Upper lobe of right lung (tissue), 1 donor: ENCODE measurements around the gene TANK. TPM values are rescaled to one million over a fixed set of nuclear protein-coding genes. Genes with fewer than 3 reads are reported as not detected.

Experiments used
- ATAC-seq: fragments of 200-7000 bp; cut with Tn5 transposase; one replicate; pipeline ENCODE4 v1.9.1; 2020; ENCODE audit warnings: mild to moderate bottlenecking, moderate library complexity
- DNase-seq: peaks from one replicate; pipeline ENCODE4 v3.0.0-alpha.2; 2020
- H3K27ac ChIP-seq: fragments of 200-600 bp; one replicate; pipeline ENCODE4 v1.8.0; 2022
- H3K27me3 ChIP-seq: fragments of 200-600 bp; one replicate; pipeline ENCODE4 v1.8.0; 2022; ENCODE audit warnings: mild to moderate bottlenecking
- H3K36me3 ChIP-seq: fragments of 200-600 bp; one replicate; pipeline ENCODE4 v1.8.0; 2022
- H3K4me1 ChIP-seq: fragments of 200-600 bp; one replicate; pipeline ENCODE4 v1.8.0; 2022
- H3K4me3 ChIP-seq: fragments of 200-600 bp; one replicate; pipeline ENCODE4 v1.8.0; 2022; ENCODE audit warnings: mild to moderate bottlenecking
- H3K9me3 ChIP-seq: fragments of 200-600 bp; one replicate; pipeline ENCODE4 v1.8.0; 2022
- CTCF ChIP-seq: fragments of 200-600 bp; IDR thresholded peaks from one replicate; pipeline ENCODE4 v1.8.0; 2022; ENCODE audit warnings: antibody characterized with exemption
- intact Hi-C: fragments of 100-400 bp; cut with DNase I; formaldehyde crosslinking; loops from one replicate; pipeline ENCODE4 v1.11.0; 2022
- total RNA-seq: library from RNA; stranded (reverse); fragmentation: NEBNext Ultra II Directional; extraction: Animal tissue kit (Norgen Biotek cat#: 25700); gene quantifications from one replicate; pipeline ENCODE4 v1.2.1, GENCODE V29; 2021
- donor health status: DM: no; HTN: yes; CAD: no; lungs with severe emphysema.

TANK gene
- total RNA-seq, 1 donor from 2014 or later, result 79.6 TPM

- no peak for DNase-seq
- Histone ChIP-seq H3K4me3 (no peak overlapping the region), H3K9me3 (no peaks in the 10 kb centered on the region), H3K4me1 (no peaks in the 10 kb centered on the region), H3K27ac (no peak overlapping the region), H3K36me3 (no peaks in the 10 kb centered on the region), H3K27me3 (no peaks in the 10 kb centered on the region)
- no peak for ATAC-seq
- TF ChIP-seq CTCF, result no peak
- intact Hi-C loops, result no loop called here
Observed at GRCh38 chr2:161115605-161116380, 44.4 kb upstream of the TANK start.

DNA sequence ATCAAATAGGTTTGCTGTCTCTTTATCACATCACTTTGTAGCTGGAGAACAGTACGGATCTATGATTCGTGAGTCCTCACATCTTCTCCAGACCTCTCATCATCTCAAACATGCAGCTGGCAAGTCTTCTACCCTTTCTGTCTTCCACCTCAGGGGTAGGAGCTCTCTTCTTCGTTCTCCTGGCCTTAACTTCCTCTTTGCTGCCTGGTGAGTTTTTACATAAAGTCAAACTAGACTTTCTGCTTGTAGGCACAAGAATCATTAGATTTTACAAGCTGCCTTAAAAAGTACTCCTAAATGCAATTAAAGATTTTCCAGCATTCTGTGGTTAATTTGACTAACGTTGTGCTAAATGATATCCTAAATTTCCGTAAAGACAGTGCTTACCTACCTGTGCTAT lies 43.7 kb upstream of the TANK start:
- Histone ChIP-seq H3K9me3 (no peaks in the 10 kb centered on the region), H3K4me3 (no peak overlapping the region), H3K27me3 (no peaks in the 10 kb centered on the region), H3K27ac (no peak overlapping the region), H3K4me1 (no peaks in the 10 kb centered on the region), H3K36me3 (no peaks in the 10 kb centered on the region)
- ATAC-seq (no peak), DNase-seq (no peak)
- TF ChIP-seq CTCF, result no peak
- intact Hi-C loops, result no loop called here

- H3K4me1 ChIP-seq, result no peaks in the 10 kb centered on the region
- no peak overlapping the region for H3K4me3 ChIP-seq
- ATAC-seq (no peak), DNase-seq (no peak)
- H3K36me3 ChIP-seq, result no peaks in the 10 kb centered on the region
- TF ChIP-seq CTCF, result no peak
- H3K9me3 ChIP-seq, result no peaks in the 10 kb centered on the region
- no peak overlapping the region for H3K27ac ChIP-seq
- intact Hi-C loops, result no loop called here
- no peaks in the 10 kb centered on the region for H3K27me3 ChIP-seq
Observed at GRCh38 chr2:161117506-161117905, 42.7 kb upstream of the TANK start.

GRCh38 chr2:161118722-161119121 lies 41.5 kb upstream of the TANK start:
- Histone ChIP-seq H3K4me1 (peaks cover 10% of the 10 kb centered on the region), H3K4me3 (no peak overlapping the region), H3K9me3 (no peaks in the 10 kb centered on the region), H3K27ac (no peak overlapping the region), H3K27me3 (no peaks in the 10 kb centered on the region), H3K36me3 (no peaks in the 10 kb centered on the region)
- no peak for DNase-seq
- intact Hi-C loops, result no loop called here
- TF ChIP-seq CTCF, result no peak
- ATAC-seq, result no peak

DNA sequence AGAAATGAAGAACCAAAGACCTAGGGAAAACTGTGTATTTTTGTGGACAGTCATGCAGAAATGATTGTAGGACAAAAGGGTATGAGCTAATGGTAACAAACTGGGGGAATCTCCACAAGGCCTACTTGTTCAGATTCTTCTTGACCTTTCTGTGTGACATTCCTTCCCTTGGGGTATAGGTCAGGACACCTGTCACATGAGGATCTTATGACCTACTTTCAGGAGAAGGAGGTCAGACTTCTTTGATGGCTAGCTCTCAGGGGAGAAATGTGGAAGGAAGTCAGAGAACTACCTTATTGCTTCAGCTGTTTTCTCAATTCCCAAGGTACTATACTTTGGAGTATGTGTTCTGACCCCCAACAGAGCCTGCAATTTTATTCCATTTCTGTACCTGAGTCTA lies 40.7 kb upstream of the TANK start:
- H3K36me3 ChIP-seq, result no peaks in the 10 kb centered on the region
- intact Hi-C loops, result no loop called here

More for the DNA sequence above, 40.7 kb upstream of the TANK start:
- ATAC-seq (no peak), DNase-seq (no peak)
- no peak overlapping the region for H3K4me3 ChIP-seq
- peaks cover 11% of the 10 kb centered on the region for H3K4me1 ChIP-seq
- no peak for TF ChIP-seq CTCF
- H3K9me3 ChIP-seq, result no peaks in the 10 kb centered on the region
- no peak overlapping the region for H3K27ac ChIP-seq
- no peaks in the 10 kb centered on the region for H3K27me3 ChIP-seq
